OCI-LY7 (cell line): ENCODE results near the gene TLE1. TPM values are rescaled to one million over a fixed set of nuclear protein-coding genes. Genes with fewer than 3 reads are reported as not detected.

Experiments
- BruUV-seq: library from RNA; stranded (reverse); fragments of 400-500 nt; replicated peaks from 2 replicates; lab custom pipeline; 2021; lab: Mats Ljungman, UMichigan
- CTCF ChIA-PET: fragments of 300-600 bp; sonication (Branson Sonifier 250); formaldehyde crosslinking; loops from one replicate; lab custom pipeline; 2022; ENCODE audit warnings: antibody characterized with exemption; ENCODE audit not compliant: unreplicated experiment; lab: Charles Lee
- POLR2A ChIA-PET: fragments of 300-600 bp; sonication (Branson Sonifier 250); formaldehyde crosslinking; loops from one replicate; lab custom pipeline; 2022; ENCODE audit warnings: antibody characterized with exemption; lab: Charles Lee
- DNase-seq: peaks from one replicate; pipeline ENCODE4 v3.0.0-alpha.2; 2015; ENCODE audit warnings: low spot score
- H2AFZ ChIP-seq: fragments of 200-600 bp; sonication (generic), shearing (Covaris generic); 2 replicates; pipeline ENCODE4 v1.6.1; 2014; ENCODE audit warnings: mild to moderate bottlenecking, antibody characterized with exemption, low read length, moderate library complexity
- H3K27ac ChIP-seq: fragments of 200-600 bp; sonication (generic); 2 replicates; pipeline ENCODE4 v1.5.1; 2014; ENCODE audit warnings: mixed run types, low read depth, mild to moderate bottlenecking, moderate library complexity, low read length, inconsistent platforms; ENCODE audit not compliant: poor library complexity, severe bottlenecking
- H3K36me3 ChIP-seq: fragments of 200-600 bp; sonication (generic); 2 replicates; pipeline ENCODE4 v1.6.1; 2014; ENCODE audit warnings: mild to moderate bottlenecking, antibody characterized with exemption, low read length, moderate library complexity, mixed read lengths; ENCODE audit not compliant: insufficient read depth
- H3K4me1 ChIP-seq: fragments of 200-600 bp; sonication (generic); 2 replicates; pipeline ENCODE4 v1.5.1; 2014; ENCODE audit warnings: mild to moderate bottlenecking, low read length; ENCODE audit not compliant: insufficient read depth, poor library complexity, severe bottlenecking
- H3K4me2 ChIP-seq: fragments of 200-600 bp; sonication (generic); 2 replicates; pipeline ENCODE4 v1.6.1; 2014; ENCODE audit warnings: mild to moderate bottlenecking, low read length
- H3K4me3 ChIP-seq: fragments of 200-600 bp; sonication (generic); 2 replicates; pipeline ENCODE4 v1.5.1; 2014; ENCODE audit warnings: mild to moderate bottlenecking, low read depth, low read length; ENCODE audit not compliant: poor library complexity, severe bottlenecking
- H3K79me2 ChIP-seq: fragments of 200-600 bp; sonication (generic); 2 replicates; pipeline ENCODE4 v1.6.1; 2016; ENCODE audit warnings: low read depth, mild to moderate bottlenecking, low read length, moderate library complexity, mixed read lengths; ENCODE audit not compliant: insufficient read depth
- H3K9me2 ChIP-seq: fragments of 200-600 bp; sonication (generic); 2 replicates; pipeline ENCODE4 v1.6.1; 2016; ENCODE audit warnings: mild to moderate bottlenecking, low read length, mixed read lengths; ENCODE audit not compliant: insufficient read depth
- H3K9me3 ChIP-seq: fragments of 200-600 bp; sonication (generic); 2 replicates; pipeline ENCODE4 v1.6.1; 2014; ENCODE audit warnings: mild to moderate bottlenecking, mixed run types, low read length, mixed read lengths
- H4K20me1 ChIP-seq: fragments of 200-600 bp; sonication (generic); 2 replicates; pipeline ENCODE4 v1.6.1; 2014; ENCODE audit warnings: mild to moderate bottlenecking, antibody characterized with exemption, low read length, moderate library complexity, mixed read lengths; ENCODE audit not compliant: insufficient read depth
- EZH2phosphoT487 ChIP-seq: fragments of 200-600 bp; sonication (generic); IDR thresholded peaks from 2 replicates; pipeline ENCODE4 v1.6.1; 2018; ENCODE audit warnings: low read depth, borderline replicate concordance, mild to moderate bottlenecking, mixed run types, antibody characterized with exemption, low read length, moderate library complexity, mixed read lengths
- intact Hi-C: fragments of 100-400 bp; cut with micrococcal nuclease; formaldehyde crosslinking; loops from one replicate; pipeline ENCODE4 v1.10.0; 2022; ENCODE audit not compliant: unreplicated experiment
- total RNA-seq, 2 experiments: library from RNA; depleted of rRNA in 1 of 2; stranded (reverse); fragments of >200 nt in 1 of 2; shearing (Covaris generic) in 1 of 2; gene quantifications; 2 replicates each; pipeline ENCODE4 v1.2.3, GENCODE V29; 2014 to 2022
- TF ChIP-seq, protein P1 (sequence below): fragments of 200-600 bp; sonication (generic); conservative IDR thresholded peaks from 2 replicates; pipeline ENCODE4 v1.5.1; 2014; ENCODE audit warnings: mild to moderate bottlenecking, antibody characterized with exemption, low read length, moderate library complexity, mixed read lengths

Gene TLE1
- total RNA-seq, 2 experiments from 2014 or later: 0.13 TPM; not detected in 1

DNA sequence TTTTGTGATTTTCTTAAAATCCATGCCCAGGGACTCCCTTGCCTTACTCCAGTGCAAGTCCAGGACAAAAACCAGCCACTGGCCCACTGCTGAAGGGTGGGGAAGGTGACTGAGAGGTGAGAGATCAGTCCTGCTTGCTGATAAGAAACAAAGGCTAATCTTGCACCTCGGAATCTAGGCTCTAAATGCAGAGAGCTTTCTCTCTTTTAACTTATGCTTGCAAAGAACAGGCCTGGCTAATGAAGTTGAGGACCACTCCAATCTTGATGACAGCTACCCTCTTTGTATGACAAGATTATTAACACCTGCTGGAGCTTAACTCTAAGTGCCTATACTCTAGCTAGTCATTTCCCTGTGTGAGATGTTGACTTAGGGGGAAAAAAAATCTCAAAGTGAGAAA is 8.8 kb downstream of the TLE1 start:
- DNase-seq: no peak
- Histone ChIP-seq H3K9me3 (no peaks in the 10 kb centered on the region), H3K27ac (no peak overlapping the region), H3K79me2 (no peaks in the 10 kb centered on the region), H3K36me3 (no peaks in the 10 kb centered on the region), H3K9me2 (no peaks in the 10 kb centered on the region), H3K4me3 (no peak overlapping the region), H3K4me1 (no peaks in the 10 kb centered on the region), H2AFZ (no peak overlapping the region), H4K20me1 (no peaks in the 10 kb centered on the region), H3K4me2 (no peak overlapping the region)
- TF ChIP-seq, protein P1, sequence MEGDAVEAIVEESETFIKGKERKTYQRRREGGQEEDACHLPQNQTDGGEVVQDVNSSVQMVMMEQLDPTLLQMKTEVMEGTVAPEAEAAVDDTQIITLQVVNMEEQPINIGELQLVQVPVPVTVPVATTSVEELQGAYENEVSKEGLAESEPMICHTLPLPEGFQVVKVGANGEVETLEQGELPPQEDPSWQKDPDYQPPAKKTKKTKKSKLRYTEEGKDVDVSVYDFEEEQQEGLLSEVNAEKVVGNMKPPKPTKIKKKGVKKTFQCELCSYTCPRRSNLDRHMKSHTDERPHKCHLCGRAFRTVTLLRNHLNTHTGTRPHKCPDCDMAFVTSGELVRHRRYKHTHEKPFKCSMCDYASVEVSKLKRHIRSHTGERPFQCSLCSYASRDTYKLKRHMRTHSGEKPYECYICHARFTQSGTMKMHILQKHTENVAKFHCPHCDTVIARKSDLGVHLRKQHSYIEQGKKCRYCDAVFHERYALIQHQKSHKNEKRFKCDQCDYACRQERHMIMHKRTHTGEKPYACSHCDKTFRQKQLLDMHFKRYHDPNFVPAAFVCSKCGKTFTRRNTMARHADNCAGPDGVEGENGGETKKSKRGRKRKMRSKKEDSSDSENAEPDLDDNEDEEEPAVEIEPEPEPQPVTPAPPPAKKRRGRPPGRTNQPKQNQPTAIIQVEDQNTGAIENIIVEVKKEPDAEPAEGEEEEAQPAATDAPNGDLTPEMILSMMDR: no peak
- no peak for TF ChIP-seq EZH2phosphoT487
- intact Hi-C loops: no loop called here
- POLR2A ChIA-PET: interaction anchor here (0.6 kb wide), 1 partner anchor 9 kb away, joined by 4 read pairs; no protein-coding TSS in a partner anchor
- BruUV-seq: no TSS peak
- CTCF ChIA-PET: no interaction called here

DNA sequence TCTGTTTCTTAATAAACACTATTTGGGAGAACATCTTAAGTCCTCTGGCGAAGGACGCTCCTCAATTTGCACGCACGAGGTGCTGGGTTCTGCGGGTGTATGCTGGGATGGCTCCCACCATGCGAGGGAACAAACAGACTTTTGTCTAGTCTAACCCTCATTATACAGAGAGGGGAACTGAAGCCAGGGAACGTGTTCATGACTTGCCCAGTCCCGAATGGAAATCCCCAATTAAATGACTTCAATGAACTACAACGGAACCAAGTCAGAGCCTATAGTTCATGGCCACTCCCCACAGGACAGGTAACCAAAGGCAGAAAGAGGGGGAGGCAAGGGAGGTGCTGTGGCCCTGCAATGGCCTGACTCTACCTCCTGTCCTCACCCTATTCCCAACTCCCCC is 9.3 kb downstream of the TLE1 start:
- ChIA-PET POLR2A (interaction anchor here (0.6 kb wide), 1 partner anchor 10 kb away, joined by 4 read pairs; no protein-coding TSS in a partner anchor), CTCF (no interaction called here)
- H2AFZ ChIP-seq: no peak overlapping the region
- no peak for DNase-seq
- intact Hi-C loops: no loop called here
- no peaks in the 10 kb centered on the region for H3K9me2 ChIP-seq
- no peaks in the 10 kb centered on the region for H3K4me1 ChIP-seq
- no peak for TF ChIP-seq EZH2phosphoT487
- TF ChIP-seq, protein P1: no peak
- H3K9me3 ChIP-seq: no peaks in the 10 kb centered on the region
- no TSS peak for BruUV-seq
- no peak overlapping the region for H3K4me2 ChIP-seq
- H4K20me1 ChIP-seq: no peaks in the 10 kb centered on the region
- no peak overlapping the region for H3K27ac ChIP-seq
- no peaks in the 10 kb centered on the region for H3K79me2 ChIP-seq
- H3K36me3 ChIP-seq: no peaks in the 10 kb centered on the region
- no peak overlapping the region for H3K4me3 ChIP-seq

DNA sequence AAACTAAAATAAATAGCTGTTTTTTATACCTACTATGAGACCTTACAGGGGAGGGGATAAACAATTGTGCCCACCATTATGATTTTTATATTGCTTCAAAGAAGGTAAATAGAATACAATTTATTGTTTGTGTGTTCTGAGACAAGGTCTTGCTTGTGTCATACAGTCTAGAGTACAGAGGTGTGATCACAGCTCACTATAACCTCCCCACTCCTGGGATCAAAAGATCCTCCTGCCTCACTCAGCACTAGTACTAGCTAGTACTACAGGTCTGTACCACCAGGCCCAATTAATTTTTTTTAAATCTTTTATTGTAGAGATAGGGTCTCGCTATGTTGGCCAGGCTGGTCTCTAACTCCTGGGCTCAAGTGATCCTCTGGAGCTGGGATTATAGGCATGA is 11.3 kb downstream of the TLE1 start:
- DNase-seq: no peak
- Histone ChIP-seq H3K4me1 (no peaks in the 10 kb centered on the region), H2AFZ (no peak overlapping the region), H3K4me3 (no peak overlapping the region), H3K27ac (no peak overlapping the region), H3K36me3 (no peaks in the 10 kb centered on the region), H4K20me1 (no peaks in the 10 kb centered on the region), H3K79me2 (no peaks in the 10 kb centered on the region), H3K9me2 (no peaks in the 10 kb centered on the region), H3K9me3 (no peaks in the 10 kb centered on the region), H3K4me2 (no peak overlapping the region)
- intact Hi-C loops: no loop called here
- BruUV-seq: no TSS peak
- ChIA-PET POLR2A (no interaction called here), CTCF (interaction anchor here (0.5 kb wide), 1 partner anchor 15 kb away, joined by 3 read pairs; no protein-coding TSS in a partner anchor)
- TF ChIP-seq, protein P1: no peak
- TF ChIP-seq EZH2phosphoT487: no peak
